ENCODE measurements around the gene PRRC2A. TPM values are rescaled to one million over a fixed set of nuclear protein-coding genes. Genes with fewer than 3 reads are reported as not detected.

Gene PRRC2A
- total RNA-seq, 1 donor from 2014 or later: 303 TPM

- peak within 1 kb of the TSS; percentile 59 for H3K27ac Mint-ChIP-seq (ENCODE audit: unreplicated experiment)
- H3K36me3 Mint-ChIP-seq (ENCODE audit: unreplicated experiment): no peaks in the 10 kb centered on the region
- peaks cover 2% of the 10 kb centered on the region for H3K9me3 Mint-ChIP-seq (ENCODE audit: unreplicated experiment)
- H3K4me3 Mint-ChIP-seq (ENCODE audit: unreplicated experiment): no peak within 1 kb of the TSS
- peaks cover 5% of the 10 kb centered on the region for H3K4me1 Mint-ChIP-seq (ENCODE audit: low read depth, unreplicated experiment)
- TF ChIP-seq CTCF (IDR thresholded peaks at IDR 0.05; ENCODE audit: partially characterized antibody, unreplicated experiment): no peak
- no peak for DNase-seq
- no peaks in the 10 kb centered on the region for H3K27me3 Mint-ChIP-seq (ENCODE audit: unreplicated experiment)
Observed at GRCh38 chr6:31614684-31615578, 5.6 kb upstream of the PRRC2A start, which contains the start of gene AIF1. Gene AIF1 (plus strand): TSS chr6:31615234. CDS start chr6:31615330, 96 bp downstream.

- Mint-ChIP-seq H3K4me3 (ENCODE audit: unreplicated experiment) (no peak overlapping the region), H3K9me3 (ENCODE audit: unreplicated experiment) (peaks cover 2% of the 10 kb centered on the region), H3K27me3 (ENCODE audit: unreplicated experiment) (no peaks in the 10 kb centered on the region), H3K27ac (ENCODE audit: unreplicated experiment) (no peak overlapping the region), H3K36me3 (ENCODE audit: unreplicated experiment) (no peaks in the 10 kb centered on the region), H3K4me1 (ENCODE audit: low read depth, unreplicated experiment) (peaks cover 5% of the 10 kb centered on the region)
- TF ChIP-seq CTCF (IDR thresholded peaks at IDR 0.05; ENCODE audit: partially characterized antibody, unreplicated experiment): no peak
- DNase-seq: no peak
Observed at GRCh38 chr6:31615748-31616147, 4.8 kb upstream of the PRRC2A start.

- no peak for TF ChIP-seq CTCF (IDR thresholded peaks at IDR 0.05; ENCODE audit: partially characterized antibody, unreplicated experiment)
- peaks cover 6% of the 10 kb centered on the region for H3K27me3 Mint-ChIP-seq (ENCODE audit: unreplicated experiment)
- DNase-seq: no peak
- H3K27ac Mint-ChIP-seq (ENCODE audit: unreplicated experiment): no peak overlapping the region
- peaks cover 5% of the 10 kb centered on the region for H3K4me1 Mint-ChIP-seq (ENCODE audit: low read depth, unreplicated experiment)
- peaks cover 4% of the 10 kb centered on the region for H3K9me3 Mint-ChIP-seq (ENCODE audit: unreplicated experiment)
- peak overlapping the region; percentile 3 for H3K4me3 Mint-ChIP-seq (ENCODE audit: unreplicated experiment)
- H3K36me3 Mint-ChIP-seq (ENCODE audit: unreplicated experiment): no peaks in the 10 kb centered on the region
Observed at GRCh38 chr6:31617010-31617409, 3.5 kb upstream of the PRRC2A start.

GRCh38 chr6:31619805-31620585, 520 bp upstream of the PRRC2A start:
- H3K4me1 Mint-ChIP-seq (ENCODE audit: low read depth, unreplicated experiment): peaks cover 20% of the 10 kb centered on the region
- peak; percentile 89 for DNase-seq
- peaks cover 6% of the 10 kb centered on the region for H3K27me3 Mint-ChIP-seq (ENCODE audit: unreplicated experiment)
- peak overlapping the region; percentile 95 for H3K4me3 Mint-ChIP-seq (ENCODE audit: unreplicated experiment)
- peaks cover 4% of the 10 kb centered on the region for H3K36me3 Mint-ChIP-seq (ENCODE audit: unreplicated experiment)
- peaks cover 4% of the 10 kb centered on the region for H3K9me3 Mint-ChIP-seq (ENCODE audit: unreplicated experiment)
- no peak for TF ChIP-seq CTCF (IDR thresholded peaks at IDR 0.05; ENCODE audit: partially characterized antibody, unreplicated experiment)
- peak overlapping the region; percentile 99 for H3K27ac Mint-ChIP-seq (ENCODE audit: unreplicated experiment)

Measured in glutamatergic neuron (in vitro differentiated cells).